ENCODE results near the gene LAIR1.
"Not testable (repeated sequence)": the region's sequence is repeated elsewhere in the genome, so short reads cannot be mapped to it uniquely, and the experiment has no call there.

Gene LAIR1

GRCh38 chr19:54376610-54377285 is 12.0 kb upstream of the LAIR1 start:
- no peak for DNase-seq (ENCODE audit: low spot score)

GRCh38 chr19:54375181-54375938 is 10.6 kb upstream of the LAIR1 start:
- DNase-seq (ENCODE audit: low spot score), result not testable (repeated sequence)

GRCh38 chr19:54373781-54374631 is 9.3 kb upstream of the LAIR1 start:
- DNase-seq (ENCODE audit: low spot score), result no peak

- DNase-seq (ENCODE audit: low spot score), result not testable (repeated sequence)
Observed at GRCh38 chr19:54371453-54371852, 6.7 kb upstream of the LAIR1 start.

GRCh38 chr19:54370434-54370796 is 5.7 kb upstream of the LAIR1 start:
- DNase-seq (ENCODE audit: low spot score), result not testable (repeated sequence)

- DNase-seq (ENCODE audit: low spot score), result not testable (repeated sequence)
Observed at GRCh38 chr19:54369688-54370433, 5.1 kb upstream of the LAIR1 start.

GRCh38 chr19:54369082-54369687 is 4.5 kb upstream of the LAIR1 start:
- no peak for DNase-seq (ENCODE audit: low spot score)

GRCh38 chr19:54366811-54367210 is 2.1 kb upstream of the LAIR1 start:
- DNase-seq (ENCODE audit: low spot score), result no peak

GRCh38 chr19:54365798-54366197 is 1.1 kb upstream of the LAIR1 start:
- DNase-seq (ENCODE audit: low spot score), result not testable (repeated sequence)

- not testable (repeated sequence) for DNase-seq (ENCODE audit: low spot score)
Observed at GRCh38 chr19:54361680-54362422, 2.9 kb downstream of the LAIR1 start.

- DNase-seq (ENCODE audit: low spot score), result not testable (repeated sequence)
Observed at GRCh38 chr19:54359149-54359820, 5.4 kb downstream of the LAIR1 start.

- no peak for DNase-seq (ENCODE audit: low spot score)
Observed at GRCh38 chr19:54357381-54357780, 7.3 kb downstream of the LAIR1 start.

- DNase-seq (ENCODE audit: low spot score), result no peak
Observed at GRCh38 chr19:54356444-54357056, 8.2 kb downstream of the LAIR1 start.

- no peak for DNase-seq (ENCODE audit: low spot score)
Observed at GRCh38 chr19:54355675-54356074, 9.1 kb downstream of the LAIR1 start.

GRCh38 chr19:54354761-54355160 is 10.0 kb downstream of the LAIR1 start:
- no peak for DNase-seq (ENCODE audit: low spot score)

GRCh38 chr19:54352546-54352945 is 12.2 kb downstream of the LAIR1 start:
- no peak for DNase-seq (ENCODE audit: low spot score)

- DNase-seq (ENCODE audit: low spot score), result no peak
Observed at GRCh38 chr19:54352041-54352440, 12.7 kb downstream of the LAIR1 start.

- DNase-seq (ENCODE audit: low spot score), result no peak
Observed at GRCh38 chr19:54351474-54351873, 13.3 kb downstream of the LAIR1 start.

GRCh38 chr19:54345938-54346386 is 18.8 kb downstream of the LAIR1 start:
- DNase-seq (ENCODE audit: low spot score), result no peak

- DNase-seq (ENCODE audit: low spot score), result no peak
Observed at GRCh38 chr19:54343868-54344267, 20.9 kb downstream of the LAIR1 start.
